ENCODE measurements around the gene RIPOR3.
"Not testable (repeated sequence)": the region's sequence is repeated elsewhere in the genome, so short reads cannot be mapped to it uniquely, and the experiment has no call there.

Gene RIPOR3

DNA sequence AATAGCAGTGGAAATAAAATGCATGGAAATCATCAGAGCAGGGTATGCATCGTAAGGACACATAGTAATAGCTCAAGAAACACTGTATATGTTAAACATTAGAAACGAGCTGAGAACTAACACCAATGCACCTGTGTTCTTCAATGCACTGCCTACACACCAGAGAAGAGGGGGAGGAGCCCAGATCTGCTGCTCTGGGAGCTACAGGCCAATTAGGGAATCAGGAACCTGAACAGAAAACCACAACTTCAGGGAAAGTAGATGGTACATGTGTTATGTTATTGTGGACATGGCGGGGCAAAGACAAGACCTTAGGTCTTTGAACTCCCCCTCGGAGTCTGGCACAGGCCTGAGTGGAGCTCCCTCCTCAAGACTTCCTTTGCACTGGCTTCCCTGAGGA is 39.7 kb downstream of the RIPOR3 start:
- DNase-seq, result no peak

GRCh38 chr20:50649590-50649989 is 41.8 kb downstream of the RIPOR3 start:
- no peak for DNase-seq

GRCh38 chr20:50648651-50649050 is 42.7 kb downstream of the RIPOR3 start:
- DNase-seq, result no peak

DNA sequence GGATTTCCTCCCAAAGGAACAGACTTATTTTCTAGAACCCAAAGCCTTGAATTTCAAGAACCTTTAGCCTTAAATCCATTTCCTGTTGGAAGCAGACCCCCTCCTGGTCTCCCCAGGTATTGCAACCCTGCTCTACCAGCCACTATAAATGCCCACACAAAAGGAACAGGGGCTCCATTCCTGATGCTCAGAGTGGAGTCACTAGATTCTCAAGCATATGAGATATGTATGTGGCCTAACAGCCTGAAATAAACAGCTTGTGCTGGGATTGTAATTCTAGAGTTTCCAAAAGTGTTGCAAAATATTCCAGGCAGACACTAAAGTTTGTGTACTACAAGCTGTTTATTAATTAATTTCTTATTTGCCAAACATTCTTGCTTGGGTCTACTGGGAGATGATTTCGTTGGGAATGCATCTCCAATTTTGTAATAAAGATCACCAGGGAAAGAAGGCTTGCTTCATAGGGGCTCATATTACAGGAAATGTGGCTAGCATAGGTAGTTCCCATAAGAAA is 44.8 kb downstream of the RIPOR3 start:
- DNase-seq, result no peak

DNA sequence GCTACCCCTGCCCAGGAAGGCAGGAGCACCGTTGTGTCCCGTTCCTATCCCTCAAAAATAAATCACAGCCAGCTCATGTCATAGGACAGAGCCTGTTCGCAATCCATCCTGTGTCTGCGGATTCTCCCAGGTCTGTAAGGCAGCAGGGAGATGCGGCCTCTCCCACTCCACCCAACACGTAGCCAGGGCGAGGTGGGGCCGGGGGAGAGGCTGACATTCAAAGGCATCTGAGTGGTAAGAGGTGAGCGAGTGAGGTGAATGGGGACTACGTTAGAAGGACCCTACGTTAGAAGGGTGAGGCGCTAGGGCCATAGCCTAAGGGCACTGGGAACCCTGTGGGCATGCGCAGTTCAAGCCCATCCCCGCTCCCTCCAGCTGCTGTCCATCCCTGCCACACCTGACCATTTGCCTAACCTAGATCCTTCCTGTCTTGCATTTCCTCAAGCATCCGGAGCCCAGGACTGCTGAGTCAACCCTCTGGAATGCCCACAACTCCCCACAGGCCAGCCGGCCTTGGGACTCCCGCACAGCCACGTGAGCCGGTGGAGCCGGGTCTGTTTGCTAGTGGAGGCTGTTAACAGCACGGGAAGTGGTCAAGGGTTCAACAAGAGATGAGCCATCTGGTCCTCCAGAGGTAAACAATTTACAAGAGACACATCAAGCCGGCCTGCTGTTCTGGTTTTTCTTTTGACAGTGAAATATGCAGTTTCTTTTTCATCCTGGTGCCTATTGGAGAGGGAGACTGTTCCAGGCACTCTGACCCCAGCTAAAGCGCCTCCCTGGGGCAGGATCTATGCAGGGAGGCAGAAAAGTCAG is 45.9 kb downstream of the RIPOR3 start:
- DNase-seq, result no peak

GRCh38 chr20:50642288-50642803 is 49.0 kb downstream of the RIPOR3 start:
- DNase-seq, result no peak

GRCh38 chr20:50641625-50642287 is 49.6 kb downstream of the RIPOR3 start:
- DNase-seq, result not testable (repeated sequence)

- not testable (repeated sequence) for DNase-seq
Observed at GRCh38 chr20:50639971-50640711, 51.2 kb downstream of the RIPOR3 start.

GRCh38 chr20:50638015-50638847 is 53.1 kb downstream of the RIPOR3 start:
- not testable (repeated sequence) for DNase-seq

GRCh38 chr20:50636601-50637540 is 54.5 kb downstream of the RIPOR3 start:
- no peak for DNase-seq

GRCh38 chr20:50635676-50636600 is 55.4 kb downstream of the RIPOR3 start:
- DNase-seq, result peak in 3 of 5 donors; percentile 21 to 44 (median 34)

DNA sequence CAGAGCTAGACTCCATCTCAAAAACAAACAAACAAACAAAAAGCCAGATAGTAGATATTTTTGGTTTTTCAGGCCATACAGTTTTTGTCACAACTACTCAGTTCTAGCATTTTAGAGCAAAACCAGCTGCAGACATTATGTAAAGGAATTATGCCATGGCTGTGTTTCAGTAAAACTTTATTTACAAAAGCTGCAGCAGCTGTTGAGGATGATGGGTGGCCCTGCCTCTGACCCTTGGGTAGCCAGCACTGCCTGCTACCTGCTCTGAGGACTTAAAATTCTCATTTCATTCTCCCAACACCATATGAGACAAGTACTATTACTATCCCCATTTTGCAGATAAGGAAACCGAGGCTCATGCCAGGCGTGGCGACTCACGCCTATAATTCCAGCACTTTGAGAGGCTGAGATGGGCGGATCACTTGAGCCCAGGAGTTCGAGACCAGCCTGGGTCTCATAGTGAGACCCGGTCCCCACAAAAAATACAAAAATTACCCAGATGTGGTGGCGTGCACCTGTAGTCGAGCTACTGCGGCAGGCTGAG is 56.3 kb downstream of the RIPOR3 start:
- no peak for DNase-seq

- DNase-seq, result no peak
Observed at GRCh38 chr20:50634191-50634590, 57.2 kb downstream of the RIPOR3 start.

DNA sequence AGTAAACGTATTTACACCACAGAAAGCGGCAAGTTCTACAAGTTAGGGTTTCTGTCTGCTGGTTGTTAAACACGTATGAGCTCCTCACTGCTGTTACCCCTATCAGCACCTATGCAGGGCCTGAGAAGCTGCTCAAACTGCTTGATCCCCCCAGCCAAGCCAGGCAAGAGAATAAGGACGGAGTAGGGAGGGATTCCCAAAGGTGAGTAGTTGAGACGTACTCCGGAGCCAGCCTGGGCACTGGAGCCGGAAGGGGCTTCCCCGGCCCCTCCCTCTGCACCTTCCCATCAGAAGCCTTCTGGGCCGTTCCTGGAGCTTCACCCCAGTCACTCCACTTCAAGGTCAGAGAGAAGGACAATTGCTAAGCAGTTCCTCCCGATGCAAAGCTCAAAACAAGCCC is 58.0 kb downstream of the RIPOR3 start:
- no peak for DNase-seq

GRCh38 chr20:50632701-50633100 is 58.6 kb downstream of the RIPOR3 start:
- no peak for DNase-seq

GRCh38 chr20:50632236-50632635 is 59.1 kb downstream of the RIPOR3 start:
- DNase-seq, result no peak

DNA sequence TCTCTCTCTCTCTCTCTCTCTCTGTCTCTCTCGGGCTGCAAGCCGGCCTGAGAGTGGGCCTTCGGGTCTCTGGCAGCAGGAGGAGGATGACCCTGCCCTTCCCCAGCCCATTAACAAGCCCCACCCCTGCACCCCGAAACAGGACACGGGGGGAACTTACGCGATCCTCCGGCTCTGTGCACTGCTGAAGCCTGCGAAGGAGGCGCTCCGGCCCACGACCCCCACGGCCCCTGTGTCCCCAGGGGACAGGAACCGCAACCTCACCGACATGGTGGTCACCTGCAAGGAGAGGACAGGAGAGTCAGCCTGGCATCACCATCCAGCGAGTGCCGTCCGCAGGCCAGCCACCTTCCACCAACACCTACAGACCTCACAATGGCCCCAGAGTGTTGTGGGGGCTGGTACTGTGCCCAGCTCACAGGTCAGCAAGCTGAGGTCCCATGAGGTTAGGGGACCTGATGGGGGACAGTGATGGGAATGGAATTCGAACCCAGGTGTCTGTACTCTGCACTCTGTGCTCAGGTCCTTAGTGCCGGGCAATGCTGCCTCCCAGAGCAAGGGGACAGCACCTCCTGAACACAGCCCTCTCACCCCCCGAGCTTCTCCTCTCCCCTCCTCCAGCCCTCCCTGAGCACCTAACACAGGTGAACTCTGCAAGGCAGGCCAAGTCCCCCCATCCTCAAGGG is 60.6 kb downstream of the RIPOR3 start:
- DNase-seq, result no peak

DNA sequence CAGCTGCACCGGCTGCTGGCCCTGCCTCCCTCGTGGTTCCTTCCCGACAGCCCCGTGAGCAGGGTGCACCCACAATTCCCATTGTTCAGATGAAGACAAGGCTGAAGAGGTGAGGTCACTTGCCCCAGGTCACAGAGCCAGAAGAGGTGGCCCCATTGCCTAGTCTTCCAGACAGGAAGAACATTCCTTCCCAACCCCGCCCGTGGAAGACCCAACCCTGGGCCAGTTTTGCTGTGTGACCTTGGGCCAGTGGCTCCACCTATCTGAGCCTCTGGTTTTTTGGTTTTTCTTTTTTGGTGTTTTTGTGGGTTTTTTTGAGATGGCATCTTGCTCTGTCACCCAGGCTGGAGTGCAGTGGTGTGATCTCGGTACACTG is 61.7 kb downstream of the RIPOR3 start:
- DNase-seq, result no peak

Data from T-helper 1 cell (primary cell).